8988T (cell line): ENCODE results near the gene CA10.

Source experiments
- DNase-seq: peaks from one replicate; pipeline ENCODE4 v3.0.0; 2011

Gene CA10

GRCh38 chr17:51668963-51669246 lies 489.6 kb downstream of the CA10 start:
- DNase-seq = no peak

- DNase-seq = no peak
Observed at GRCh38 chr17:51668155-51668962, 490.2 kb downstream of the CA10 start.

GRCh38 chr17:51667706-51668083 lies 490.8 kb downstream of the CA10 start:
- no peak for DNase-seq

- no peak for DNase-seq
Observed at GRCh38 chr17:51666971-51667705, 491.4 kb downstream of the CA10 start.

DNA sequence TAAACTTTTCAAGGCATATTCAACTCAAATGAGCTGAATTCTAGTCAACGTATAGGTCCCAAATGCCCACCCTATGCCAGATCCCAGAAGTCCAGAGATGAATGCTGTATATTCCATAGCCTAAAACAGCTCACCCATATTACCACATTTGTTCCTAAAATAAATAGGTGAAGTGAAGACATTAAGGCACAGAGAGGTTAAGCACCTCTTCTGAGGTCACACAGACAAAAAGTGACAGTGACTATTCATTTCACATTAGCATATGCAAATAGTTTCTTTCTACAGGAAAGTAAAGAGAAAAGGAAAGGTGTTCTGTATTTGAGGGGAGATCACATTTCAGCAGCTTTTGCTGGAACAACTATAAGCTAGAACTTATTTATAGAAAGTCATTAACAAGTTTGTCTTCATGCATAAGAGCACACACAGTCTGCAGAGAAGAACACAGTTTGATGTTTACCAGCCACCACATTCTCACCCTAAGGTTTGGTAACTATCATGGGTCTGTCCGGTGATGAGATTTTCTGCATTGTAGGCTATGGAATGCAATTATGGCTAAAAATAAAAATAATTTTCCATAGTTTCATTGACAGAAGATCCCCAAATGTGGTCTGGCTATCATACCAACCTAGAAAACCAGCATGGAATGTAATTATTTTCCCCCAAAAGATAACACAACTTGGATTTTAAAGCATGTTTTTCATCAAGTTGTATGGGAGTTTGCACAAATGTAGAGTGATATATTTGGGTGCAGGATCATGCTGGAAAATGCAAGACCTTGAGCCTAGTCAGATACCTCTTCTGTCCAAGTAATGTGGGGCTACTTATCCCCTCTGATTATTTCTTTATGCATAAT lies 496.1 kb downstream of the CA10 start:
- no peak for DNase-seq

DNA sequence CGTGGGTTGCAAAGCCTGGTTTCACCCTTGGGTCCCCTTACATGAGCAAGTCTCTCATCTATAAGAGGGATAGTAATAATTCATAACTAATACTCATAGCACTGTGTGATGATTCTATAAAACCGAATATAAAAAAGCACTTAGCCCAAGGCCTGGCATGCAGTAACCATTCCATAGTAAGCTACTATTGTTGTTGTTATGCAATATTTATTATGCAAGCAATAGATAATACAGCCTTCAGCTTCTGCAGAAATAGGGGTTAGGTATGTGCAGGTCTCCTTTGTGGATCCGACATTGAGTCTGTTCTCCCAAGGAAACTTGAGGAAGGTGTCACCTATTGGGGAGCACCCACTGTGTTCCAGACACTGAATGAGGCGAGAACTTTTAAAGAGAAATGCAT lies 497.1 kb downstream of the CA10 start:
- no peak for DNase-seq

DNA sequence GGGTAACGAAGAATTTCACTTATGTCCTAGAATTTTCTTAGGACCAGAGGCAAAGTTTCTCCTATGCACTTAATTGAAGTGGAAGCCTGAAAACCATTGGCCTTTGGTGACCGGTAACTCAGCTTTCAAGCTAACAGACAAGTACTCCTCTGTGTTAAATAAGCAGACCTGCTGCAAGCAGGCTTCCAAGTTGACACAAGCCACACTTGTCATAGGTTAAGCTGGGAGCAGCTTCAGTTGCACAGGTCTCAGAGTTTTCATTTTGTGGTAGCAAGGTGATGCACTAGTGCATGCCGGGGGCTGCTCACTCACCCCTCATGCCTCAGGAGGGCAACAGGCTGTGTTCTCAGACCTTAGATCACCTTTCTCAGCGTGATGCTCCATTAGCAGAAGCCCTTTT lies 498.2 kb downstream of the CA10 start:
- no peak for DNase-seq

- DNase-seq = no peak
Observed at GRCh38 chr17:51657224-51657623, 501.3 kb downstream of the CA10 start.

GRCh38 chr17:51653878-51654277 lies 504.6 kb downstream of the CA10 start:
- DNase-seq = no peak

DNA sequence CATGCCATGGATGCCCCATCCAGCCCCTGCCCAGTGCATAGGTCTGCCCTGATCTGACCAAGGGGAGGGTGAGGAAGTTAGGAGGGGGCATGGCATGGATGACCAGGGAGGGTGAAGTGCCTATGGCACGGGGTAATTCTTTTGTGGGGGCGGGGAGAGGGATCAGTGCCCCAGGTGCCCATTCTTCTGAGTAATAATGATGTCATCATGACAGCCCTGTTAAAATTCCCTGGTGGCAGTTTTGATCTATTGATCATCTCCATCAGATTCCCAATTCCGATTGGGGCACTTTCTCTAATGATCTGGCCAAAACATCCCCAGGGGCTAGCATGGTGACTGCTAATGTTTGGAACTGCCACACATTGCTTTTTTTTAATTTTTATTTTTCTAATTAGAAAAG lies 506.0 kb downstream of the CA10 start:
- DNase-seq = no peak

GRCh38 chr17:51651513-51652298 lies 506.8 kb downstream of the CA10 start:
- no peak for DNase-seq

DNA sequence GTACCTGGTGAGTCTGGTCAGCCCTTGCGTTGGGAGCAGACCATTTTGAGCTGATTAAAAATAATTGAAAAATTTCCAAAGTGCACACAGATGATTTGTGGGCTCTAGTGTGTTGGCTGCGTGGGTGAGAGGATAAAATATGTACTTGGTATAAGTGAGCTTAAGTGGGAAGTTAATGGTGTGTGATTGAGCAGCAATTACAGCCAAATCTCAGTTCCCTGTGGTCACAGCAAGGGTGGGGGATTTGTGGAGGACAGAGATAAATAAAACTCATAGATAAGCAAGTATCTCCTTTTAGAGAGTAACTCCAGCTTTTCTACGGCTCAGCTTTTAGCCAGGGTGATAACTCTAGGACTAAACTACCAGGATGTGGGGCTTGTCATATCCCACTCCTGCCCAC lies 507.7 kb downstream of the CA10 start:
- DNase-seq = no peak

DNA sequence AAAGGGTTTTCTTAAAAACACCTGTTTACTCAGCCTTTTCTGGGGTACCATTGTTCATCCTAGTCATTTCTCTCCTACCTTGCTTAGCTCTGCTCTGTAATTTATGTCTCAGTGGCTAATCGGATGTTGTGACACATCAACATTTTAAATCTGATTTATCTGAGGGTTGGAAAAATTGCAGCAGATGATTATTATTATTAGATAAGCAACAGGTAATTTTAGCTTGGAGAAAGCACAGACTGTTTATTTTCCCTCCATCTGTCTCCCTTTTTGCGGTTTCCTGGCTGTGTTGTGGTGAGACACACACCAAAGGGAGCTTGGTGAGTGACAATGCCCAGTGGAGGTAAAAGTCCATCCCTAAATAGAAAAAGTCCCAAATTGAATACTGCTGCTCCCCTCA lies 508.3 kb downstream of the CA10 start:
- no peak for DNase-seq

DNA sequence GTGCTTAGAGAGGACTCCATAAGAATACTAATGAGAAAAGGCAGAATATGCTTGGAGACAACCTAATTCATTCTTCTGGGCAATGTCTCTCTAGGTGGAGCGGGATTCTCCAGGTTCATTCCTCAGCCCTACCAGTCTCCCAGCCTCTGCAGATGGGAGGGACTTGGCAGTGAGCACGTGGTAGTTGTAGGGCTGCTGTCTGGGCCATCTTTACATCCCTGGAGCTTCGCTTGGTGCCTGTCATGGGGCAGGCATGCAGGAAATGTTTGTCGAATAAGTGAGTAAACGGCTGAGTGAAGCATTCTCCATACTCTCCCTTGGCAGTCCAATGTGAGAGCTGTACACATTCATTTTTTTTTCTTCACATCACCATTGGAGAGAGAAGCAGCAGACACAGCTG lies 510.7 kb downstream of the CA10 start:
- DNase-seq = no peak

DNA sequence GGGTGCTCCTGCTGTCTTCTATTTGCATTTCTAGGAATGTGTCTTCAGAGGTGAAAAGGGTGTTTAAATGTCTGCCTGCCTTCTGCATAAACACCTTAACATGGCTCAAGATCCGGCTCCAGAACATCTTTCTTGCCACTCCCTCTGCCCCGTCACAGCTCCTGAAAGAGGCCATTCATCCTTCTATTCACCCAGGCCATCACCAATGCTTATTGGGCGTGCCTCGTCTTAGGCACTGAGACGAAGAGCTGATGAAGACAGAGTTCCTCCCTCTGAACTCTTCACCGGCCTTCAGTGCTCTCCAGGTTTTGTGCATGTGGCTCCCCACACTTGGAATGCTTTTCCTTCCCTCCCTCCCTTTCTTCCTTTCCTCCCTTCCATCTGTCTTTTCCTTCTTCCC lies 511.4 kb downstream of the CA10 start:
- no peak for DNase-seq

- DNase-seq = no peak
Observed at GRCh38 chr17:51646539-51646938, 512.0 kb downstream of the CA10 start.

- no peak for DNase-seq
Observed at GRCh38 chr17:51645056-51645455, 513.5 kb downstream of the CA10 start.

DNA sequence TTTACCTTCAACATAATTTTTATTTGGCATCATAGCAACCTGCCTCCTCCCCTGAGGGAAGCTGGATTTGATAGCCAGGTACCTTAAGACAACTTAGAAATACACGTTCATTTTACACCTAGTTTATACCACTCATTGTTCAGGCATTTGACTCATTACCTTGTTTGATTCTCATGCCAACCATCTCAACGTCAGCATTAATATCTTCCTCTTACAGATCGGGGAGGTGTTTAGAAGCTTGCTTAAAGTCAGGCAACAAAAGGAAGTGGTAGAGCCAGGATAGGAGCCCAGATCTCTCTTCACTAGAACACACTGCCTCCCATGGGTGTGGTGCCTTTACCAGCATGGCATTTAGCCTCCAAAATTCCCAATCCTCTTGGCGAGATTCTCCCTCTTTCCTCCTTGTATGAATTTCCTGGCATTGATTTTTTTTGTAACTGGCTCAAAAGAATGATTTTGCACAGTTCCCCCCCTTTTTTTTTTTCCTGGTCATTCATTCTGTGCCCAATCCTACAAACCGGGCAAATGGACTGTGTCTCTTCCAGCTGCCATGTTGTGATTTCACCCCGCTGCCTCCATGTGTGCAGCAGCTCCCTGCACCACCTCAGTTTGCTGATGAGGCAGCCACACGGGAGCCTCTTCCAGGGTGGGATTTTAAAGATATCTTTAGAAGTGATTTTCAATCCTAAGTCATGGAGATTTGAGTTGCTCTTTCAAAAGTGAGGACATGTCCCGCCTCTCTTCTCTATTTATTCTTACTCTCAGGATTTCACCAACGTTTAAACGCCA lies 514.6 kb downstream of the CA10 start:
- DNase-seq = no peak

- DNase-seq = no peak
Observed at GRCh38 chr17:51642029-51642428, 516.5 kb downstream of the CA10 start.

DNA sequence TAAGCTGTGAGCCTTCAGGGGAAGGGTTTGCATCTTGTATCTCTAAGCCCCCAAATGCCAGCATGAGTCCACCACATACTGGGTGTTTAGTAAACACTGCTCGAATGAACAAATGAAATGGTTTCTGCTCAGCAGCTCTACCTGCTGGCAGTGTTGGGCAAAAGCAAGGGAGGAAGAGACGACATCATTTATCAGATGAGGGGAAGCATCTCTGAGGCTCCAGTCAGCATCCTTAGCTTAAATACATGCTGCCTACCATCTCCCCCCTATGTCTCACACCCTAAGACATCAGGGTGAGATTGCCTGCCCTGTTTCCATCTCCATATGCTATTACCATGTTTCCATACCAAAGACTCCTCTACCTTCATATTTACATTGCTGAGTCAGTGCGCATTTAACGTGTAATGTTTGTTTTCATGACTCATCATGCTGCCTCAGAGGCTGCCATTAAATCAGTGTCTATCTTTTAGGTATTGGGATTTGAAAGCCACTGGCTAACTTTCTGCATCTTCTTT lies 518.3 kb downstream of the CA10 start:
- DNase-seq = no peak

- no peak for DNase-seq
Observed at GRCh38 chr17:51638971-51639370, 519.5 kb downstream of the CA10 start.

DNA sequence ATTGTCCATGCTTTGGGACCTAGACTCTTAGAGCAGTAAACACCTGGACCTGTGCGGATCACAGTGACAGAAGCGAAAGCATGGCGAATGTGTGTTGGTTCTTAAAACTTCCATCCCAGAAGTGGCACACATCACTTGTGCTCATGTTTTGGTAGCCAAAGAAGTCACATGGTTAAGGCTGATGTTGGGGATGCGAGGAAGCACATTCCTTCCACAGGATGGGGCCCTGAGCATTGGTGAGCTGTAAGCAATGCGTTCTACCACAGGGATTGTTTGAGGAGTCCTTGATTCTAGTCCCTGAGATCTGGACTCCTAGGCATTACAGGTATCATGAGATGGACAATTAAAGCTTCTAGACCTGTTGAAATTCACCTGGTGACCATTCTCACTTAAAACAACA lies 522.2 kb downstream of the CA10 start:
- no peak for DNase-seq
